ENCODE data around the gene ABLIM3.
"Not testable (repeated sequence)": the region's sequence is repeated elsewhere in the genome, so short reads cannot be mapped to it uniquely, and the experiment has no call there.

The ABLIM3 gene

DNA sequence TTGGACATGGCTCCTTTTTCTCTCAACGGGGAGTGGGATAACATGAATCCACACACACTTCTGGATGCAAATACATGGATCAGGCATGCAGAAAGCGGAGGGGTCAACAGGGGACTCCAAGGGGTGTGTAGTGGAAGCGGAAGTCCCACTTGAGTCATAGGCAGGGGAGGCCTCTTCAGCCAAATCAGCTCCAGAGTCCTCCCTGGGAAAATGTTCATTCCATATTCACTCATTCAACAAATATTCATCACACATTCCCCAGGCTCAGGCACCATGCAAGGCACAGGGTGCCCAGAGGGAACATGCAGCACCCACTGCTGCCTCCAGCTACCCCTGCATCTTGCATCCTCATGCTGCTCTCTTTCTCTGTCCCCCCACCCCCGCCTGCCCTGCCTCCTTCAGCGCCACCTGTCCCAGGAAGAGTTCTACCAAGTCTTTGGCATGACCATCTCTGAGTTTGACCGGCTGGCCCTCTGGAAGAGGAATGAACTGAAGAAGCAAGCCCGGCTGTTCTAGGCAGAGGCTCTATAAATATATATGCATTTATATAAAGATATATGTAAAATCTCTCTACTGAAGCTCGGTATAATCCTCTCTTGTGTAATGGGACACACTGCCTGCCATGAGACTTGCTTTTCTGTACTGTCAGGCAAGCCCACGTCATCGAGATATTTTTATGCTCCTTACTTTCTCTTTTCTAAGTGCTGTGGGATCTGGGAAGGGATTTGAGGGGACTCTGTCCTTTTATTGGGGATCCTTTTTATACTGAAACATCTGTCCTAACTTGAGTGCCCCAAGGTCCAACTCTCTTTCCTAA lies 116.8 kb downstream of the ABLIM3 start:
- no peak for DNase-seq (ENCODE audit: low spot score)

DNA sequence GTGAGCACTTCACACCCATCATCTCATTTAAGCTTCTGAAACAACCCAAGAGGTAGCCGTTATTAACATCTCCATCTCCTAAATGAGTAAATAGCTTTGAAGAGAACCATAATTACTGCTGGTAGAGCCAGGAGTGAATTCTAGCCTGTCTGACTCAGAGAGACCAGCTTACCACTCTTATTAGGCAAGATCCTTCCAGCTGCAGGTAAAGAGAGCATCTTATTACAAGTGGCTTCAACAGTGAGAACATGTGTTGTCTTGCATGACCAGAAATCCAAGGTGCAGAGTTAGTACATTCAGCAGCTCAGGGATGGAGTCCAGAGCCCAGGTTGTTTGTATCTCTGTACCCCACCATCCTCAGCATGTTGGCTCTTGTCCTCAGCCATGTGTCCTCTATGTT lies 119.5 kb downstream of the ABLIM3 start:
- DNase-seq (ENCODE audit: low spot score): no peak

GRCh38 chr5:149261246-149261645 lies 120.0 kb downstream of the ABLIM3 start:
- DNase-seq (ENCODE audit: low spot score): no peak

DNA sequence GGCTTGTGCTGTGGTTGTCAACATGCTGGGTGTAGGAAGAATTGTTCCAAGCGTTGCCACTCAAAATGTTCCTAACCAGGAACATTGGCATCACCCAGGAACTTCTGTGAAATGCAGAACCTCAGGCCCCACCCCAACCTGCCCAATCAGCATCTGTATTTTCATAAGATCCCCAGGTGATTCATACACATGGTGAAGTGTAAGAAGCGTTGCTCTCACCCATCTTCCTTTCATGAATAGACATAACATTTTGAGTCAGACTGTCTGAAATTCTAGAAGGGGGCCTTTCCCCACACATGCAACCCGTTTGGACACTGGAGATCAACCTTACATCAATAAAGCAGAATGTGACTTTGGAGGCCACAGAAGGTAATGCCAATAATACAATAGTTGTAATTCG lies 121.0 kb downstream of the ABLIM3 start:
- no peak for DNase-seq (ENCODE audit: low spot score)

DNA sequence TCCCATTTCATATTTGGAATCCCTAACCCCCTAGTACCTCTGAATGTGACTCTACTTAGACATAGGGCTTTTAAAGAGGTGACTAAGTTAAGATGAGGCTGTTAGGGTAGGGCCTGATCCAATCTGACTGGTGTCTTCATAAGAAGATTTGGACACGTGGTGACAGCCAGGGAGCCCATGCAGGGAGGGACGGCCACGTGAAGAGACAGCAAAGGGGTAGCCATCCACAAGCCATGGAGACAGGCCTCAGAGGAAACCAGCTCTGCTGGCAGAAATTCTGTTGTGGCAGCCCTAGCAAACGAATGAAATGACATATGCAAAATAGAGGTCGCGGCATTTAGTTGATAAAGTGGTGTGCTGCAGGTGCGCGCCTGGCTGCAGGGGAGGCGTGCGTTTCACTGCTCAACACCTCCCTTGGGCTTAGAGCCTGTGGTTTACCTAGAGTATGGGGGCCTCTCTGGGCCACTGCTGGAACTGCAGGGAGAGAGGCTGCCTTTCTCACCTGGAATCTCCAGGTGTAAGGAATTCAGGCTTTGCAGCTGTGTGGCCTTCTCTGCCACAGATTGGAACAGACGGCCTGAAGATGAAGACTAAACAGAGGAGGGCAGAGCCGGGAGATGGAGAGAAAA lies 123.3 kb downstream of the ABLIM3 start:
- DNase-seq (ENCODE audit: low spot score): peak; percentile 40

- DNase-seq (ENCODE audit: low spot score): no peak
Observed at GRCh38 chr5:149265068-149265465, 123.8 kb downstream of the ABLIM3 start.

DNA sequence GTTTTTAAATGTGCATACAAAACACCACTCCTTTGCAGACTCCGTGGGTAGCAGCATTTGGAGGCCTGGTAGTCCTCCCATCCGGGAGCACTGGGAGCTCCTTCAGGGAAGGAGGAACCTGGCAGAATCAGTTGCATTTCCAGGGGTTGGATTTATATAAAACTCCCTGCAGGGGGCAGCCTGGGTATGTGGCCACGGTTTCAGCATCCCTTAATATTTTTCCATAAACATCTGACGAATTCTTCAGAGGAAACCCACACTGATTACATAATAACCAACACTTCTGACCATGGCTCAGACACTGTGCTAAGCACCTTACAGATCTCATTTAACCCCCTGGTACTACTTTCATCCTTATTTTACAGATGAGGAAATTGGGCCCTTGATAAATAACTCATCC lies 124.3 kb downstream of the ABLIM3 start:
- DNase-seq (ENCODE audit: low spot score): peak; percentile 9

DNA sequence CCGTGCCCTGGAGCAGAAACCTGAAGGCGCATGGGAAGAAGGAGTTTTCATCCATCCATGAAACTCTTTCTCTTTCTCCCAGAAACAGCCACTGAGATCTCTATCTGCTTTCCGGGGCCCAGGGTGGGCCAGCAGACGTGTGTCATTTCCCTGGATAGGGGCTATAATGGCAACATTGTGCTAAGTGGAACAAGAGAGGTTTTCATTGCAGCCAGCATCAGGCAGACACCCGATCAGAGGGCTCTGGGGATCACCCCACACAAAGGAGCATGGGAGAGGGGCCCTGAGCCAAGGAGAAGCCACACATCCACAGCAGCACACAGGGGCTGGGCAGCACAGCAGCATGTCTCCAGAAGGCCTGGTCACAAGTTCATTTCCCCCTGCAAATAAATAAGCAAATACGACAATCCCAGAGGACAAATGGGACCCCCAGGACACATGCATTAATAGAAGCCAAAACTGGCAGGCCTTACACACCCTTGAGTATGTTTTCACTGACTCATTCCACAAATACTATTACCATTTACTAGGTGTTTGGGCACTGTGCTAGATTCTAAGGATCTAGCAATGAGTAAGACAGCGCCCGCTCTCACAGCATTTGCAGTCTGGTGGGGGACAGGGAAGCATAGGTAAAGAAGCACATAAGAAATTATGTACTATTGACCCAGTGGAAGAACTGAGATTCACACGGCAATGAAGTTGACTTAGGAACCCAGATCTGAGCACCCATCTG lies 126.1 kb downstream of the ABLIM3 start:
- DNase-seq (ENCODE audit: low spot score): no peak

DNA sequence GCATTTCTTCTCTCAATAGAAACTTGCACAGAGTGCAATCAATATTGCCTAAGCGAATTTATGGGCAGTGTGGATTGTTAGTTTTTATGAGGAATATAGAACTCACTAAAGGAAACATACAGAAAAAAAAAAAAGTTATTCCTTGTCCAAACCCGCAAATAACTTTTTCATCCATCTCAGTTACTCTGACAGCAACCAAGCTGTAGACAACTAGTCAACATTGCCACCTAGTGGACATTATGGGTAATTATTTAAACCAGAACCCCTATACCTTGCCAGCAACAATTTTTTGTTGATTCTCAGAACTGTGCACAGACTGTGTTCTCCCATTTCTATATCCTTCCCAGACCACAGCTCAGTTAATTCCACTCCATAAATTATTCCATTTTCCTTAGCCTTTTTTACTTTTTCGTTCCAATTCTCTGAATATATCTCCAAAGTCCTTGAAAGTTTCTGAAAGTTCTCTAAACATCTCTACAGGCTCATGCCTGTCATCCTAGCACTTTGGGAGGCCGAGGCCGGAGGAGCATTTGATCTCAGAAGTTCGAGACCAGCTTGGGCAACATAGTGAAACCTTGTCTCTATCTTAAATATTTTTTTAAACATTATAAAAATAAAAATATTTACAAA lies 127.8 kb downstream of the ABLIM3 start:
- peak; percentile 69 for DNase-seq (ENCODE audit: low spot score)

DNA sequence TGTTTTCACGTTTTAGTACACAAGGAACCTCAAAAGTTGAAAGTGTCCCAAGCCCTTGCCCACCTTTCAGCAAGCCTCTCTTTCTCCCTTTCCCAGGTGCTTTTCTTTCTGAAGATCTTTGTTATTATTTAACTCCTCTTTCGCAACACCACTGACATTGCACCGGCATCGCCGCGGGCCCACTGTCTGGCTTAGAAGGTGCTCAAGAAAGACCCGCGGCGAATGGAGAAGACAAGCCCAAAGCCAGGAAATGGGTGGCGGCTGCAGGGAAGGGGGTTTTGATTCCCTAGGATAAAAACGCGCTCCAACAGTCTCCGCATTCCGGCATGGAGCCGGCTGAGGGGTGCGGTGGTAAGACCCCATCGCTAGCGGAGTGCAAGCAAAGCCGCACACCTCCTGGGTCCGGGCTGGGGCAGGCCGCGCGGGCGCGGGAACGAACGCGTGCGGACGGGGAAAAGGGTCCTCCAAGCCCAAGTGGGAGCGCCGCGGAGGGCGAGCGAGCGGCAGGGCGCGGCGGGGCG lies 130.0 kb downstream of the ABLIM3 start:
- no peak for DNase-seq (ENCODE audit: low spot score)

DNA sequence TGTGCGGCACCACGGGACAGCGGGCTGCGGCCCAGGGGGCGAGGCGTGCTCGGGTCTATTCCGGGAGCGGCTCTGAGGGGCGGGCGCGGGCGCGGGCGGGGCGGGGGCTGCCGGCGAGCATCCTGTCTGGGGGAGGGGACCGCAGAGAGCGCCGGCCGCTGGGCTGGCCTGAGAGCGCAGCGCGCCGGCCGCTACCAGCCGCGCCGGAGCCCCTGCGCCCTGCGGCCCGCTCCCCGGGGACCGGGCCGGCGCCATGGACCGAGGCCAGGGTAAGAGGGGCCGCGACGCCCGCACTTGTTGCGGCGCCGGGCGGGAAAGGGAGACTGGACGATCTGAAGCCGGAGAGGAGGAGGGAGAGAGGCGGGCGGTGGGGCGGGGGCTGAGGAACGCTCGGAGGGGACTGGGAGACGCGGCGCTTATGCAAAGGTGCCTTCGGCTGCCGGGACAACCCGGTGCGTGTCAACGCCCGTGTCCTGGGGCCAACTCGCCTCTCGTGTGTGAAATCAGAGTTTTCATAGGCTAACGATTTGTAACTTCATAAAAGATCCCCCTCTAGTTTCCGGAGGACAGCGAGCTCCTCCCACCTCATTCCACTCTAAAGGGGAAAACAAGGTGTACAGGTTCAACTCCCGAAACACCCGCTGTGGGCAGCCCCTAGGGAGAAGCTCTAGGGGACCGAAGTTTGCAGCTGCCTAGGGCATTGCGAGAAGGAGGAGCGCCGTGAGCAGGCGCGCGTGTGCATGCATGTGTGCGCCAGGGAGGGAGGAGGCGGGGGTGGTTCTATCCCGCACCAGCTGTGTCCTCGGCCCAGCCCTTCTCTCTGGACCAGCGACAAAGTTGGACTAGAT lies 130.6 kb downstream of the ABLIM3 start, which contains the start of gene AFAP1L1:
AFAP1L1 (plus strand) TSS at position 144 of the 848 bp plus-strand sequence; CDS start at position 254, 110 bp downstream.
- DNase-seq (ENCODE audit: low spot score): no peak

DNA sequence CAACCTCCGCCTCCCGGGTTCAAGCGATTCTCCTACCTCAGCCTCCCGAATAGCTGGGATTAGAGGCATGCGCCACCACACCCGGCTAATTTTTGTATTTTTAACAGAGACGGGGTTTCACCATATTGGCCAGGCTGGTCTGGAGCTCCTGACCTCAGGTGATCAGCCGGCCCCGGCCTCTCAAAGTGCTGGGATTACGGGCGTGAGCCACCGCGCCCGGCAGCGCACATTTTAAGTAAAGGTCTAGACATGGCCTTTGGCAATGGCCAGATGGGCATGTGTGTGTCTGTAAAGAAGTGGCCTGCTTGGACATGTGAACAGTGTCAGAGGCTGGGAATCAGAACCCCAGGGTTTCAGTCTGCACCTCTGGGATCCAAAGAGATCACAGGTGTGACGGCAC lies 131.5 kb downstream of the ABLIM3 start:
- DNase-seq (ENCODE audit: low spot score): not testable (repeated sequence)

- no peak for DNase-seq (ENCODE audit: low spot score)
Observed at GRCh38 chr5:149273237-149273636, 131.9 kb downstream of the ABLIM3 start.

GRCh38 chr5:149273950-149274349 lies 132.7 kb downstream of the ABLIM3 start:
- no peak for DNase-seq (ENCODE audit: low spot score)

DNA sequence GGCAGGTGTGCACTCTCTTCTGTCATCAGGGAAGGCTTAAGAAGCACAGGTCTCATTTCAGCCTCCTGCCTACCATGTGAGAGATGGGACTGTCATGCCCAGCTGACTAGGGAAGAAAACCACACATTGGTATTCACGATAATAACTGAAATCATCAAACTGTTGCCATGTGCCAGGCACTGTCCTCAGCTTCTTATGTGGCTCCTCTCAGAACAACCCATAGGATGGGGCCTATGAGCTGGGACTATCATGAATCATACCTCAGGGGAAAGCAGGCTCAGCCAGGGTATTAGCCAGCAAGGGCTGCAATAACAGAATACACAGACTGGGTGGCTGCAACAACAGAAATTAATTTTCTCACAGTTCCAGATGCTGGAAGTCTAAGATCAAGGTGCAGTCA lies 133.6 kb downstream of the ABLIM3 start:
- no peak for DNase-seq (ENCODE audit: low spot score)

DNA sequence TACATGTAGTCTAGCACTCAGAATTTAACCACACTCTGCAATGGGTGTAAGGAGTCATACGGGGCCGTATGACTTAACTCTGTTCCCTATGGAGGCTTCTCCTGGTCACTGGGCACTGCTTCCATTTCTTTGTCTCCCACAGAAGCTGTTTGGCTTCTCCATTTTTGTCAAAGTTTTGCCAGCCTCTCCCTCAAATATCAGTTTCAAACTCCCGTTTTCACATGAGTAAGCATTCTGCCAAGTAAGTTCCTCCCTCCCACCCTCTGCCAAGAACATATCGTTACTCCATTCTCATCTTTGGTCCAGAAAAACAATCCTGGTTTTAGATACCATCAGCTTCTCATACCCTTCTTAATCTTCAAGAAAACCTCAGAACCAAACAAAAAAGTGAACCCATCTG lies 136.5 kb downstream of the ABLIM3 start:
- no peak for DNase-seq (ENCODE audit: low spot score)

DNA sequence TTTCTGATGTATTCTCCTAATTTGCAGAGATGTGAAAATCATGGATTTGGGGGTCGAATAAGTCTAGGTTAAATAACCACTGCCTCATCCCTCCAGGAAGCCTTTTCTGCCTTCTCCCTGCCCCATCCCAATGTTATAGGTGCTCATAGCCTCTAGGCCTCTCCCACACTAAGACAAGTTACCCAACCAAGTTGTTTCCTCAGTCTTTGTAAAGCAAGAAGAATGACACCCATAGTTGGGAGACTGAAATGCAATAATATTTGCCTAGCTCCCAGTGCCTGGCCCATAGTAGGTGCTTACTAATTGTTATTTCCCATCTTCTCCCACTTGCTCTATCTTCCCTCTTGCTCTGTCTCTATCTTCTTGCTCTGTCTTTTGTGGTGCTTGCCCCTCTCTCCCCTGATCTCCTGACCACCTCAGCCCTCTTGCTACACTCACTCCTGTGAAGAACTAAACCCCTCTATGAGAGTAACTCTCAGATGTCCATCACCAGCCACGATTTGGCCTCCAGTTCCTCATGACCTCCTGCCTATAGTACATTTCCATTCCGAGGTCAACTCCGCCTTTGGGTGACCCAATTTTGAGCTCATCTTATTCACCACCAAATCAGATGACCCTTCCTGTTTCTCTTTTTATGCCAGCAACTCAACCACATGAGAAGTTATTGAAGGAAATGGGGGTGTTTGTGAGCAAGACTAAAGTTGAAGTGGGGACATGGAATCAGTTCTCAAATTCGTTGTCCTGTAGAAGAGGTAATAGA lies 137.3 kb downstream of the ABLIM3 start:
- DNase-seq (ENCODE audit: low spot score): no peak

DNA sequence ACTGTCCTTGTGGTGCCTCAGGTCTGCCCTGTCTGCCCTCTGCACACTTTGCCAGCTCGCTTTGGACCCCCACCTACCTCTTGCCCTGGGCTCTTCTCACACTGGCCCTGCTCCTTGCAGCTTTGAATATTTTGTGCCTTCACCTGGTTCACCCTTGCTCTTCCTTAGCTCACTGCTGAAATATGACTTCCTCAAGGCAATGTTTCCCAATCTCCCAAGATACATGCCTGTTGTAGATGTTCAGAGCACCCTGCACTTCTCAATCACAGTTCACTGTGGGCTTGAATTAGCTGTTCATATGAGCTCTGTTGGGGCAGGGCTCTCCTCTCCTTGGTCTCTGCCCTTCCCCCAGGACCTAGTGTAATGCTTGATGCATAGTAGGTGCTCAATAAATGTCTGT lies 138.4 kb downstream of the ABLIM3 start:
- no peak for DNase-seq (ENCODE audit: low spot score)

- no peak for DNase-seq (ENCODE audit: low spot score)
Observed at GRCh38 chr5:149280124-149280523, 138.8 kb downstream of the ABLIM3 start.

DNA sequence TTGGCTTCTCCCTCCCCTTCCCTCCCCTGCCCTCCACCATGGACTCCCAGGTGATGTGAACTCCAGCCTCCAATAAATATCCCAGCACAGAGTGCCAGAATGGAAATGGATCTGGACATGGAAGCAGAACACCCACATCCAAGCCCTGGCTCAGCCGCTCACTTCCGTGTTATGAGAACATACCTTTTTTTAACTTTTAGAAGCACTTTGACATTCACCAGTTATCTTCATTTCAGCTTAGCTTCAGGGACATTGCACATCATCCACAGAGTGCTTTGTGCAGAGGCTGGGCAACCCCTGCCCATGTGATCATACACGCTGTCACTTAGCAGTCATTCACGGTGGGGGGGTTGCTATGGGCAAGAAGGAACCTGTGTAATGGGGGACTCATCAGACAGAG lies 139.5 kb downstream of the ABLIM3 start:
- no peak for DNase-seq (ENCODE audit: low spot score)

Measured in NAMALWA (cell line).